Upper lobe of right lung (tissue), 1 donor: ENCODE measurements around the gene CDON. TPM values are rescaled to one million over a fixed set of nuclear protein-coding genes. Genes with fewer than 3 reads are reported as not detected.

ENCODE experiments used
- ATAC-seq: fragments of 200-7000 bp; cut with Tn5 transposase; one replicate; pipeline ENCODE4 v1.9.1; 2020; ENCODE audit warnings: mild to moderate bottlenecking, moderate library complexity
- DNase-seq: peaks from one replicate; pipeline ENCODE4 v3.0.0-alpha.2; 2020
- H3K27ac ChIP-seq: fragments of 200-600 bp; one replicate; pipeline ENCODE4 v1.8.0; 2022
- H3K27me3 ChIP-seq: fragments of 200-600 bp; one replicate; pipeline ENCODE4 v1.8.0; 2022; ENCODE audit warnings: mild to moderate bottlenecking
- H3K36me3 ChIP-seq: fragments of 200-600 bp; one replicate; pipeline ENCODE4 v1.8.0; 2022
- H3K4me1 ChIP-seq: fragments of 200-600 bp; one replicate; pipeline ENCODE4 v1.8.0; 2022
- H3K4me3 ChIP-seq: fragments of 200-600 bp; one replicate; pipeline ENCODE4 v1.8.0; 2022; ENCODE audit warnings: mild to moderate bottlenecking
- H3K9me3 ChIP-seq: fragments of 200-600 bp; one replicate; pipeline ENCODE4 v1.8.0; 2022
- intact Hi-C: fragments of 100-400 bp; cut with DNase I; formaldehyde crosslinking; loops from one replicate; pipeline ENCODE4 v1.11.0; 2022
- total RNA-seq: library from RNA; stranded (reverse); fragmentation: NEBNext Ultra II Directional; extraction: Animal tissue kit (Norgen Biotek cat#: 25700); gene quantifications from one replicate; pipeline ENCODE4 v1.2.1, GENCODE V29; 2021
- TF ChIP-seq, protein P1 (sequence below): fragments of 200-600 bp; IDR thresholded peaks from one replicate; pipeline ENCODE4 v1.8.0; 2022; ENCODE audit warnings: antibody characterized with exemption
- donor health status: DM: no; HTN: yes; CAD: no; lungs with severe emphysema.

Gene CDON
- total RNA-seq, 1 donor from 2014 or later = 13.3 TPM

- Histone ChIP-seq H3K27me3 (no peaks in the 10 kb centered on the region), H3K4me3 (no peak overlapping the region), H3K36me3 (no peaks in the 10 kb centered on the region), H3K4me1 (peaks cover 9% of the 10 kb centered on the region), H3K27ac (no peak overlapping the region), H3K9me3 (no peaks in the 10 kb centered on the region)
- peak; percentile 72 for ATAC-seq
- intact Hi-C loops = no loop called here
- peak; percentile 76 for DNase-seq
- TF ChIP-seq, protein P1, sequence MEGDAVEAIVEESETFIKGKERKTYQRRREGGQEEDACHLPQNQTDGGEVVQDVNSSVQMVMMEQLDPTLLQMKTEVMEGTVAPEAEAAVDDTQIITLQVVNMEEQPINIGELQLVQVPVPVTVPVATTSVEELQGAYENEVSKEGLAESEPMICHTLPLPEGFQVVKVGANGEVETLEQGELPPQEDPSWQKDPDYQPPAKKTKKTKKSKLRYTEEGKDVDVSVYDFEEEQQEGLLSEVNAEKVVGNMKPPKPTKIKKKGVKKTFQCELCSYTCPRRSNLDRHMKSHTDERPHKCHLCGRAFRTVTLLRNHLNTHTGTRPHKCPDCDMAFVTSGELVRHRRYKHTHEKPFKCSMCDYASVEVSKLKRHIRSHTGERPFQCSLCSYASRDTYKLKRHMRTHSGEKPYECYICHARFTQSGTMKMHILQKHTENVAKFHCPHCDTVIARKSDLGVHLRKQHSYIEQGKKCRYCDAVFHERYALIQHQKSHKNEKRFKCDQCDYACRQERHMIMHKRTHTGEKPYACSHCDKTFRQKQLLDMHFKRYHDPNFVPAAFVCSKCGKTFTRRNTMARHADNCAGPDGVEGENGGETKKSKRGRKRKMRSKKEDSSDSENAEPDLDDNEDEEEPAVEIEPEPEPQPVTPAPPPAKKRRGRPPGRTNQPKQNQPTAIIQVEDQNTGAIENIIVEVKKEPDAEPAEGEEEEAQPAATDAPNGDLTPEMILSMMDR = no peak
Measured at GRCh38 chr11:125952973-125953372, 109.7 kb downstream of the CDON start.

- intact Hi-C loops = no loop called here
- H3K4me3 ChIP-seq = no peak overlapping the region
- no peaks in the 10 kb centered on the region for H3K27me3 ChIP-seq
- H3K4me1 ChIP-seq = peaks cover 9% of the 10 kb centered on the region
- ATAC-seq (no peak), DNase-seq (no peak)
- TF ChIP-seq, protein P1 = no peak
- no peak overlapping the region for H3K27ac ChIP-seq
- no peaks in the 10 kb centered on the region for H3K36me3 ChIP-seq
- no peaks in the 10 kb centered on the region for H3K9me3 ChIP-seq
Measured at GRCh38 chr11:125952559-125952958, 110.1 kb downstream of the CDON start.

- intact Hi-C loops = no loop called here
- no peaks in the 10 kb centered on the region for H3K9me3 ChIP-seq
- TF ChIP-seq, protein P1 = no peak
- no peak overlapping the region for H3K27ac ChIP-seq
- H3K4me3 ChIP-seq = no peak overlapping the region
- DNase-seq (no peak), ATAC-seq (no peak)
- no peaks in the 10 kb centered on the region for H3K27me3 ChIP-seq
- H3K36me3 ChIP-seq = no peaks in the 10 kb centered on the region
- peaks cover 9% of the 10 kb centered on the region for H3K4me1 ChIP-seq
Measured at GRCh38 chr11:125951731-125952130, 110.9 kb downstream of the CDON start.

GRCh38 chr11:125950696-125951651 lies 111.7 kb downstream of the CDON start:
- intact Hi-C loops = no loop called here
- Histone ChIP-seq H3K36me3 (no peaks in the 10 kb centered on the region), H3K9me3 (no peaks in the 10 kb centered on the region), H3K27ac (no peak overlapping the region), H3K4me3 (no peak overlapping the region), H3K4me1 (peaks cover 9% of the 10 kb centered on the region), H3K27me3 (peaks cover 2% of the 10 kb centered on the region)
- TF ChIP-seq, protein P1 = no peak
- peak; percentile 3 for ATAC-seq
- DNase-seq = no peak

DNA sequence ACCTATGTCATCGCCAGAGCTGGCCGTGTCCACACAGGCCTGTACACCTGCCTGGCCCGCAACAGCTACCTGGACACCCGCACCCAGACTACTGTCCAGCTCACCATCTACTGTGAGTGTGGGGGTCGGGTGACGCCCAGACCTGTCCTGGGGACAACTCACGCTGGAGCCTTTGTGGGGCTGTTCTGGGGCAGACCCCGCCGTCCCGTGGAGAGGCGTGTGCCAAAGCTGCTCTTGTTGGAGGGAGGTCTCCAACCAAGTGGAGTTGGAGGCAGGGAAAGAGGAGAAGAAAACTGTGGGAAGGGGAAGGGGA lies 112.5 kb downstream of the CDON start:
- H3K9me3 ChIP-seq = no peaks in the 10 kb centered on the region
- H3K4me3 ChIP-seq = no peak overlapping the region
- H3K4me1 ChIP-seq = peaks cover 9% of the 10 kb centered on the region
- H3K27me3 ChIP-seq = peaks cover 6% of the 10 kb centered on the region
- intact Hi-C loops = no loop called here
- no peak for ATAC-seq
- no peak overlapping the region for H3K27ac ChIP-seq
- DNase-seq = no peak
- TF ChIP-seq, protein P1 = no peak
- no peaks in the 10 kb centered on the region for H3K36me3 ChIP-seq
